Brain microvascular endothelial cell (primary cell): ENCODE data around the gene ARMC9.

Experiments used
- DNase-seq: peaks from one replicate; pipeline ENCODE4 v3.0.0-alpha.2; 2020
- H3K27ac ChIP-seq: fragments of 250-450 bp; sonication (Bioruptor Pico); 2 replicates; pipeline ENCODE4 v1.5.1; 2020; ENCODE audit warnings: mild to moderate bottlenecking, moderate library complexity
- H3K27me3 ChIP-seq: fragments of 250-450 bp; sonication (Bioruptor Pico); replicated peaks from 2 replicates; pipeline ENCODE4 v1.5.1; 2020; ENCODE audit warnings: mild to moderate bottlenecking
- H3K36me3 ChIP-seq: fragments of 250-450 bp; sonication (Bioruptor Pico); replicated peaks from 2 replicates; pipeline ENCODE4 v1.5.1; 2020; ENCODE audit warnings: mild to moderate bottlenecking
- H3K4me3 ChIP-seq: 2 replicates; pipeline ENCODE4 v1.5.1; 2011; ENCODE audit warnings: low read depth, mild to moderate bottlenecking, control low read depth, low read length, moderate library complexity
- CTCF ChIP-seq: IDR thresholded peaks from 2 replicates; pipeline ENCODE4 v1.5.1; 2011; ENCODE audit warnings: low read depth, mild to moderate bottlenecking, moderate library complexity, low read length, control low read depth, inconsistent platforms; ENCODE audit errors: missing control alignments
- in situ Hi-C: cut with HindIII; loops from 2 replicates; pipeline ENCODE4 v1.10.0; 2017; ENCODE audit warnings: low sequenced_read_pairs, low pct_ligation_motif_present

ARMC9 gene

GRCh38 chr2:231342061-231342711 is 143.8 kb downstream of the ARMC9 start:
- DNase-seq, result no peak
- no peak for TF ChIP-seq CTCF
- no peak overlapping the region for H3K27ac ChIP-seq

GRCh38 chr2:231343006-231343710 is 144.7 kb downstream of the ARMC9 start:
- H3K4me3 ChIP-seq, result no peak overlapping the region
- H3K36me3 ChIP-seq, result peaks cover 2% of the 10 kb centered on the region
- in situ Hi-C loops, result no loop called here
- no peak for TF ChIP-seq CTCF
- H3K27me3 ChIP-seq, result no peaks in the 10 kb centered on the region
- no peak overlapping the region for H3K27ac ChIP-seq
- DNase-seq, result no peak

More at GRCh38 chr2:231342061-231342711, 143.8 kb downstream of the ARMC9 start:
- Histone ChIP-seq H3K27me3 (no peaks in the 10 kb centered on the region), H3K36me3 (peaks cover 2% of the 10 kb centered on the region), H3K4me3 (no peak overlapping the region)
- in situ Hi-C loops, result no loop called here

DNA sequence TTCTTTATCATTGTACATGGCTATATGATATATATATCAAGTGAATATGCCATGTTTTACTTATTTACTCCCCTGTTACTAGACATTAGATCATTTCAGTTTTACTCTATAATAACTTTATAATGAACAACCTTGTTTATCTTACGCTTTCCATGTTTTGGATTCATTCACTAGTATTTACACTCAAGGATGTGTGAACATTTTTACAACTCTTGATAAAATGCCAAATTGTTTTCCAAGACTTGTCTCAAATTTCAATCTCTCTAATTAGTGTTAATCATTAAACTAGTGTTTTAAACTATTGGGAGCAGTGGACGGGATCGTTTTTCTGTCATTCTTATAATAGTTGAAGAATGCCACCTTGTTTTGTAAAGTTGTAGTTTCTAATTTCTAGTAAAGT is 145.6 kb downstream of the ARMC9 start:
- Histone ChIP-seq H3K36me3 (peaks cover 2% of the 10 kb centered on the region), H3K27ac (no peak overlapping the region)
- in situ Hi-C loops, result no loop called here

DNA sequence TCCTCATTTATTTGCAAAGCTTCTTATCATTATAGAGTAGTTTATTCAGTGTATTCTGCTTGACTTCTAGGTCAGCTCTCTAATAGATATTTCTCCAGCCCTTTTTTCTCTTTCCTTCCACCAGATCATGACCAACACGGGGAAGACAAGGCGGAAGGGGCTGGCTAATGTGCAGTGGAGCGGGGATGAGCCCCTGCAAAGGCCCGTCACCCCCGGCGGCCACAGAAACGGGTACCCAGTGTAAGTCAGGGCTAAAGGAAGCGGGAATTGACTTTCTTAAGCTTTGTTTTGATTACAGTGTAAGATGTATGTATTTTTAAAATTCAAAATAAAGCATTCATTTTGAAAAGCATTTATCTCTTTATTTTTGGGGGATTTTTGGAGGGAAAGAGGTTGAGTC is 146.4 kb downstream of the ARMC9 start:
- DNase-seq, result no peak
- H3K4me3 ChIP-seq, result no peak overlapping the region
- H3K27ac ChIP-seq, result no peak overlapping the region
- in situ Hi-C loops, result no loop called here
- H3K27me3 ChIP-seq, result no peaks in the 10 kb centered on the region
- no peak for TF ChIP-seq CTCF
- no peaks in the 10 kb centered on the region for H3K36me3 ChIP-seq

More for the DNA sequence above, 145.6 kb downstream of the ARMC9 start:
- no peak for DNase-seq
- H3K4me3 ChIP-seq, result no peak overlapping the region
- H3K27me3 ChIP-seq, result no peaks in the 10 kb centered on the region
- TF ChIP-seq CTCF, result no peak

- no peak overlapping the region for H3K4me3 ChIP-seq
- in situ Hi-C loops, result no loop called here
- TF ChIP-seq CTCF, result no peak
- DNase-seq, result no peak
- no peak overlapping the region for H3K27ac ChIP-seq
- no peaks in the 10 kb centered on the region for H3K36me3 ChIP-seq
- no peaks in the 10 kb centered on the region for H3K27me3 ChIP-seq
These were observed 148.7 kb downstream of the ARMC9 start for GRCh38 chr2:231347081-231347480.
